ENCODE results near the gene EI24. TPM values are rescaled to one million over a fixed set of nuclear protein-coding genes. Genes with fewer than 3 reads are reported as not detected.

The EI24 gene
- total and polyA plus RNA-seq, 9 of the 15 experiments (the other 6 are each of a cell fraction or from before 2014, with no cell fraction given) = 50.4 to 260 (median 168) TPM

- TF ChIP-seq GTF3C2 (IDR thresholded peaks at IDR 0.05; ENCODE audit: borderline replicate concordance, extremely low read depth, insufficient read length) (no peak), HDGF (IDR thresholded peaks at IDR 0.05) (no peak), E2F8 (IDR thresholded peaks at IDR 0.05; ENCODE audit: low read depth, partially characterized antibody) (peak; percentile 63), PHB (CRISPR knock-in tag; IDR thresholded peaks at IDR 0.05) (no peak), YBX1 (IDR thresholded peaks at IDR 0.05) (no peak), ESRRB (CRISPR knock-in tag; IDR thresholded peaks at IDR 0.05; ENCODE audit: borderline replicate concordance) (no peak), PCBP2 (IDR thresholded peaks at IDR 0.05; ENCODE audit: low read depth, low read length, poor library complexity, severe bottlenecking) (no peak), LARP7 (IDR thresholded peaks at IDR 0.05) (no peak), HOXB6 (CRISPR knock-in tag; IDR thresholded peaks at IDR 0.05; ENCODE audit: borderline replicate concordance) (no peak), ZNF79 (CRISPR knock-in tag; IDR thresholded peaks at IDR 0.05; ENCODE audit: low read depth) (0 out of 2 replicates have a peak, but pooled peaks have one; percentile 55), FOXP1 (CRISPR knock-in tag; IDR thresholded peaks at IDR 0.05) (no peak), MAFF (IDR thresholded peaks at IDR 0.05; ENCODE audit: low read length) (no peak), MBD2 (IDR thresholded peaks at IDR 0.05; ENCODE audit: borderline replicate concordance, low read depth) (peak; percentile 65), TAF9B (IDR thresholded peaks at IDR 0.05; ENCODE audit: partially characterized antibody) (peak; percentile 54), MYNN (IDR thresholded peaks at IDR 0.05) (peak; percentile 86), MYNN (CRISPR knock-in tag; IDR thresholded peaks at IDR 0.05) (no peak), FOXA3 (CRISPR knock-in tag; conservative IDR thresholded peaks at IDR 0.05 in 1 of 2, IDR thresholded peaks at IDR 0.05 in 1 of 2) (peak in 1 of 2 experiments; percentile 86; a peak in 2 of 4 replicates), DDX20 (tag; IDR thresholded peaks at IDR 0.05; ENCODE audit: low read depth) (no peak), MAFG (tag; conservative IDR thresholded peaks at IDR 0.05) (no peak), PHTF2 (CRISPR knock-in tag; IDR thresholded peaks at IDR 0.05) (no peak)
- TF ChIP-seq, protein P1, sequence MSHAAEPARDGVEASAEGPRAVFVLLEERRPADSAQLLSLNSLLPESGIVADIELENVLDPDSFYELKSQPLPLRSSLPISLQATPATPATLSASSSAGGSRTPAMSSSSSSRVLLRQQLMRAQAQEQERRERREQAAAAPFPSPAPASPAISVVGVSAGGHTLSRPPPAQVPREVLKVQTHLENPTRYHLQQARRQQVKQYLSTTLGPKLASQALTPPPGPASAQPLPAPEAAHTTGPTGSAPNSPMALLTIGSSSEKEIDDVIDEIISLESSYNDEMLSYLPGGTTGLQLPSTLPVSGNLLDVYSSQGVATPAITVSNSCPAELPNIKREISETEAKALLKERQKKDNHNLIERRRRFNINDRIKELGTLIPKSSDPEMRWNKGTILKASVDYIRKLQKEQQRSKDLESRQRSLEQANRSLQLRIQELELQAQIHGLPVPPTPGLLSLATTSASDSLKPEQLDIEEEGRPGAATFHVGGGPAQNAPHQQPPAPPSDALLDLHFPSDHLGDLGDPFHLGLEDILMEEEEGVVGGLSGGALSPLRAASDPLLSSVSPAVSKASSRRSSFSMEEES (CRISPR knock-in tag; IDR thresholded peaks at IDR 0.05) = no peak
- TF ChIP-seq, protein P2, sequence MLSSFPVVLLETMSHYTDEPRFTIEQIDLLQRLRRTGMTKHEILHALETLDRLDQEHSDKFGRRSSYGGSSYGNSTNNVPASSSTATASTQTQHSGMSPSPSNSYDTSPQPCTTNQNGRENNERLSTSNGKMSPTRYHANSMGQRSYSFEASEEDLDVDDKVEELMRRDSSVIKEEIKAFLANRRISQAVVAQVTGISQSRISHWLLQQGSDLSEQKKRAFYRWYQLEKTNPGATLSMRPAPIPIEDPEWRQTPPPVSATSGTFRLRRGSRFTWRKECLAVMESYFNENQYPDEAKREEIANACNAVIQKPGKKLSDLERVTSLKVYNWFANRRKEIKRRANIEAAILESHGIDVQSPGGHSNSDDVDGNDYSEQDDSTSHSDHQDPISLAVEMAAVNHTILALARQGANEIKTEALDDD (IDR thresholded peaks at IDR 0.05) = peak; percentile 58; the same call in 1 of the 2 replicates
Measured at GRCh38 chr11:125552927-125553326, 16.4 kb upstream of the EI24 start (continued).
